GM23248 (cell line): ENCODE measurements around the gene GBX1.

Source experiments
- EZH2 ChIP-seq: fragments of 200-600 bp; sonication (generic); IDR thresholded peaks from 2 replicates; pipeline ENCODE4 v1.6.1; 2018; ENCODE audit warnings: antibody characterized with exemption, mild to moderate bottlenecking; ENCODE audit not compliant: insufficient read depth, poor library complexity, severe bottlenecking
- EZH2phosphoT487 ChIP-seq: fragments of 200-600 bp; sonication (generic); IDR thresholded peaks from 2 replicates; pipeline ENCODE4 v1.6.1; 2018; ENCODE audit warnings: antibody characterized with exemption, moderate library complexity, mild to moderate bottlenecking, low read depth; ENCODE audit not compliant: insufficient read depth

- TF ChIP-seq EZH2phosphoT487 (no peak), EZH2 (no peak)
Measured at GRCh38 chr7:151104411-151105235, 62.9 kb downstream of the GBX1 start.
